Measurements from ENCODE around the gene ADGRG6.
A peak's percentile ranks its signal among the peaks of the same experiment; 100 is the strongest.

ADGRG6 gene

GRCh38 chr6:142361345-142361744 lies 59.5 kb downstream of the ADGRG6 start:
- no peak for DNase-seq (ENCODE audit: low read depth)
- no peak for TF ChIP-seq CTCF (conservative IDR thresholded peaks at IDR 0.05; ENCODE audit: low read depth, low read length)
- no peak overlapping the region for H3K4me3 ChIP-seq (ENCODE audit: low read length)

DNA sequence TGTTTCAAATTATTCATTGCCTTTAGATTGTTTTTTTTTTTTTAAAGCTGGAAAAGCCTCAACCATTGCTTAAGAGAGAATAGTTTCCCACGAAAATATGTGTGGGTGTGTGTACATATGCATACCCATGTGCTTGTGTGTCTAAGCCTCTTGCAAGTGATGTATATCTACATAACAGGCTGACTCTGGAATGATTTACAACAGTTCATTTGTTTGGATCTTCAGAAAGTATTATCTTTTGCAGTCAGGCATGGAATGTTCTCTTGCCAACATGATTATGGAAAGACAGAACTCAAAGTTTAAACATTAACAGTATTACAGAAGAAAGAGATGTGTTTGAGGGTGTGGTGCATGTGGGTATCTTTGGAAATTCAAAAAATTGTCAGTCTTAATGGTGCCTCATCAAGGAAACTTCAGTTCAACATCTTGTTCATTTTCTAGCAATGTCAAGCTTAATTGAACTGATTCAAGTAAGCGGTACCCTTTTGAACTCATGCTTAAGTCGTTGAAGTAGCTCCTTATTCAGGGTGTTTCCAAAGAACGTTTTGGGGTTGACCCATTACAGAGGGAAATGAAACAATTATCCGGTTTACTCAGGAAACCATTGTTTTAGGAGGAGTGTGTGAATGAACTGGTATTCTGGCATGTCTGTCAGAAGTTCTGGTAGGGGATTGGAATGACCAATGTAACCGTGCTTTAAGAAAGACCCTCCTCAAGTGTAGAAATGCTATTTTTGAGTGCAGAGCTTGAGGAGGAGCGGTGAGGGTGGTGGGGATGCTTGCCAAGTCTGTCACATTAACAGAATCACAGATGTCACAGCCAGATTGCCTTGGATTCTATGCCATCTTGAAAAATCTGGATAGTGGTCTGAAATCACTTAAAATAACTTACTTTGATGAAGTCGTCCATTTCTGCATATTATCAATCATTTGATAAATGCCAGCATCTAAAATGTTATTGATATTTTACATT lies 60.3 kb downstream of the ADGRG6 start:
- peak; percentile 65 for DNase-seq (ENCODE audit: low read depth)
- no peak overlapping the region for H3K4me3 ChIP-seq (ENCODE audit: low read length)
- TF ChIP-seq CTCF (conservative IDR thresholded peaks at IDR 0.05; ENCODE audit: low read depth, low read length): no peak

GRCh38 chr6:142367061-142367460 lies 65.3 kb downstream of the ADGRG6 start:
- no peak for TF ChIP-seq CTCF (conservative IDR thresholded peaks at IDR 0.05; ENCODE audit: low read depth, low read length)
- H3K4me3 ChIP-seq (ENCODE audit: low read length): no peak overlapping the region
- no peak for DNase-seq (ENCODE audit: low read depth)

GRCh38 chr6:142367501-142368018 lies 65.8 kb downstream of the ADGRG6 start:
- H3K4me3 ChIP-seq (ENCODE audit: low read length): no peak overlapping the region
- no peak for DNase-seq (ENCODE audit: low read depth)
- TF ChIP-seq CTCF (conservative IDR thresholded peaks at IDR 0.05; ENCODE audit: low read depth, low read length): no peak

GRCh38 chr6:142369266-142369665 lies 67.5 kb downstream of the ADGRG6 start:
- TF ChIP-seq CTCF (conservative IDR thresholded peaks at IDR 0.05; ENCODE audit: low read depth, low read length): no peak
- no peak for DNase-seq (ENCODE audit: low read depth)
- no peak overlapping the region for H3K4me3 ChIP-seq (ENCODE audit: low read length)

GRCh38 chr6:142372348-142372747 lies 70.5 kb downstream of the ADGRG6 start:
- no peak for TF ChIP-seq CTCF (conservative IDR thresholded peaks at IDR 0.05; ENCODE audit: low read depth, low read length)
- no peak overlapping the region for H3K4me3 ChIP-seq (ENCODE audit: low read length)
- DNase-seq (ENCODE audit: low read depth): peak; percentile 38
